Nasal cavity respiratory epithelium epithelial cell of viscerocranial mucosa (primary cell): ENCODE measurements around the gene USP17L22. TPM values are rescaled to one million over a fixed set of nuclear protein-coding genes. Genes with fewer than 3 reads are reported as not detected.

Experiments used
- total RNA-seq: library from RNA; depleted of rRNA; stranded (reverse); fragments of >200 nt; gene quantifications from 2 replicates; pipeline ENCODE4 v1.2.3, GENCODE V29; 2014

The USP17L22 gene
- total RNA-seq = not detected in 2 replicates

GRCh38 chr4:9267319-9267718 is at the start of gene USP17L22:
Gene USP17L22 (plus strand): TSS chr4:9267619. CDS start chr4:9267619, 0 bp downstream.

DNA sequence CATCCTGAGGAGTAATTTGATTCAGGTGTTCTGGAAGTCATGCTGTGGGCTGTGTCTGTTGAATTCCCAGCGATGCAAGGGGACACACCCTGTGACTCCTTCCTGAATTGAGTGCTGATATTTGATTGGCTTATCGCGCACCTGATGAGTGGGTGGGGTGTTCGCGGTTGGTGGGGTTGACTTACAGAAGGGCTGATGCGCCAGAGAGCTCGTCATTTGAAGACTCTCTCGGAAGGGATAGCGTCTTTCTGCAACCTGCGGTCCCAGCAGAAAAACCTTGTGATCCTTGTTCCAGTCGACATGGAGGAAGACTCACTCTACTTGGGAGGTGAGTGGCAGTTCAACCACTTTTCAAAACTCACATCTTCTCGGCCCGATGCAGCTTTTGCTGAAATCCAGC is 47.6 kb upstream of the USP17L22 start, which contains the start of gene USP17L12:
Gene USP17L12 (plus strand): TSS at position 301 of the 400 bp plus-strand sequence. CDS start 0 bp downstream, at position 301.

GRCh38 chr4:9224596-9224995 is 42.8 kb upstream of the USP17L22 start, which contains the start of gene USP17L13:
Gene USP17L13 (plus strand): TSS chr4:9224896. CDS start chr4:9224896, 0 bp downstream.

DNA sequence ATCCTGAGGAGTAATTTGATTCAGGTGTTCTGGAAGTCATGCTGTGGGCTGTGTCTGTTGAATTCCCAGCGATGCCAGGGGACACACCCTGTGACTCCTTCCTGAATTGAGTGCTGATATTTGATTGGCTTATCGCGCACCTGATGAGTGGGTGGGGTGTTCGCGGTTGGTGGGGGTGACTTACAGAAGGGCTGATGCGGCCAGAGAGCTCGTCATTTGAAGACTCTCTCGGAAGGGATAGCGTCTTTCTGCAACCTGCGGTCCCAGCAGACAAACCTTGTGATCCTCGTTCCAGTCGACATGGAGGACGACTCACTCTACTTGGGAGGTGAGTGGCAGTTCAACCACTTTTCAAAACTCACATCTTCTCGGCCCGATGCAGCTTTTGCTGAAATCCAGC is 33.3 kb upstream of the USP17L22 start, which contains the start of gene USP17L15:
Gene USP17L15 (plus strand): TSS at position 301 of the 400 bp plus-strand sequence. CDS start 0 bp downstream, at position 301.

DNA sequence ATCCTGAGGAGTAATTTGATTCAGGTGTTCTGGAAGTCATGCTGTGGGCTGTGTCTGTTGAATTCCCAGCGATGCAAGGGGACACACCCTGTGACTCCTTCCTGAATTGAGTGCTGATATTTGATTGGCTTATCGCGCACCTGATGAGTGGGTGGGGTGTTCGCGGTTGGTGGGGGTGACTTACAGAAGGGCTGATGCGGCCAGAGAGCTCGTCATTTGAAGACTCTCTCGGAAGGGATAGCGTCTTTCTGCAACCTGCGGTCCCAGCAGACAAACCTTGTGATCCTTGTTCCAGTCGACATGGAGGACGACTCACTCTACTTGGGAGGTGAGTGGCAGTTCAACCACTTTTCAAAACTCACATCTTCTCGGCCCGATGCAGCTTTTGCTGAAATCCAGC is 23.8 kb upstream of the USP17L22 start, which contains the start of gene USP17L17:
Gene USP17L17 (plus strand): TSS at position 301 of the 400 bp plus-strand sequence. CDS start 0 bp downstream, at position 301.

DNA sequence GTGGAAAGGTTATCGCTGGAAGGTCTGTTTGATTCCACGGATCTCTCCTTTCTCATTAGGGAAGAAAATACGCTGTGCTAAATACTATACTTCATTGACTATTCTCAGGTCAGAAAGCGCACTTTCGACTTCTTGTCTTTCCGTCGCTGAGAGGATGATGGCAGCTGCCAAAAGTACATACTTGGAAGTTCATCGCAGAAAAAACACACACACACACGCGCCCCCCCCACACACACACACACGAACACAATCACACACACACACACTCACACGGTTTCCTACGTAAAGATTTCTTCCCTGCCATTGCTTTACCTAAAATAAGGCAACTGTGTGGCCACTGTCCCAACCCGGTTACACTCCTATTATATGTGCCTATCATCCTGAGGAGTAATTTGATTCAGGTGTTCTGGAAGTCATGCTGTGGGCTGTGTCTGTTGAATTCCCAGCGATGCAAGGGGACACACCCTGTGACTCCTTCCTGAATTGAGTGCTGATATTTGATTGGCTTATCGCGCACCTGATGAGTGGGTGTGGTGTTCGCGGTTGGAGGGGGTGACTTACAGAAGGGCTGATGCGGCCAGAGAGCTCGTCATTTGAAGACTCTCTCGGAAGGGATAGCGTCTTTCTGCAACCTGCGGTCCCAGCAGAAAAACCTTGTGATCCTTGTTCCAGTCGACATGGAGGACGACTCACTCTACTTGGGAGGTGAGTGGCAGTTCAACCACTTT is 19.3 kb upstream of the USP17L22 start, which contains the start of gene USP17L18:
Gene USP17L18 (plus strand): TSS at position 678 of the 728 bp plus-strand sequence. CDS start 0 bp downstream, at position 678.

DNA sequence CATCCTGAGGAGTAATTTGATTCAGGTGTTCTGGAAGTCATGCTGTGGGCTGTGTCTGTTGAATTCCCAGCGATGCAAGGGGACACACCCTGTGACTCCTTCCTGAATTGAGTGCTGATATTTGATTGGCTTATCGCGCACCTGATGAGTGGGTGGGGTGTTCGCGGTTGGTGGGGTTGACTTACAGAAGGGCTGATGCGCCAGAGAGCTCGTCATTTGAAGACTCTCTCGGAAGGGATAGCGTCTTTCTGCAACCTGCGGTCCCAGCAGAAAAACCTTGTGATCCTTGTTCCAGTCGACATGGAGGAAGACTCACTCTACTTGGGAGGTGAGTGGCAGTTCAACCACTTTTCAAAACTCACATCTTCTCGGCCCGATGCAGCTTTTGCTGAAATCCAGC is 14.3 kb upstream of the USP17L22 start, which contains the start of gene USP17L19:
Gene USP17L19 (plus strand): TSS at position 301 of the 400 bp plus-strand sequence. CDS start 0 bp downstream, at position 301.

DNA sequence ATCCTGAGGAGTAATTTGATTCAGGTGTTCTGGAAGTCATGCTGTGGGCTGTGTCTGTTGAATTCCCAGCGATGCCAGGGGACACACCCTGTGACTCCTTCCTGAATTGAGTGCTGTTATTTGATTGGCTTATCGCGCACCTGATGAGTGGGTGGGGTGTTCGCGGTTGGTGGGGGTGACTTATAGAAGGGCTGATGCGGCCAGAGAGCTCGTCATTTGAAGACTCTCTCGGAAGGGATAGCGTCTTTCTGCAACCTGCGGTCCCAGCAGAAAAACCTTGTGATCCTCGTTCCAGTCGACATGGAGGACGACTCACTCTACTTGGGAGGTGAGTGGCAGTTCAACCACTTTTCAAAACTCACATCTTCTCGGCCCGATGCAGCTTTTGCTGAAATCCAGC is 9.6 kb upstream of the USP17L22 start, which contains the start of gene USP17L20:
Gene USP17L20 (plus strand): TSS at position 301 of the 400 bp plus-strand sequence. CDS start 0 bp downstream, at position 301.

GRCh38 chr4:9262572-9262971 is 4.8 kb upstream of the USP17L22 start, which contains the start of gene USP17L21:
Gene USP17L21 (plus strand): TSS chr4:9262872. CDS start chr4:9262872, 0 bp downstream.

Other genes with a start within 250 kb of the USP17L22 start
- not detected in 2 replicates for gene FAM90A26, start 97.2 kb upstream of the USP17L22 start, total RNA-seq
- not detected in 2 replicates for gene USP17L10, start 57.0 kb upstream of the USP17L22 start, total RNA-seq
- not detected in 2 replicates for gene USP17L11, start 52.2 kb upstream of the USP17L22 start, total RNA-seq
- not detected in 2 replicates for gene USP17L12, start 47.5 kb upstream of the USP17L22 start, total RNA-seq
- not detected in 2 replicates for gene USP17L13, start 42.7 kb upstream of the USP17L22 start, total RNA-seq
- gene USP17L15, start 33.2 kb upstream of the USP17L22 start, total RNA-seq = not detected in 2 replicates
- not detected in 2 replicates for gene USP17L17, start 23.7 kb upstream of the USP17L22 start, total RNA-seq
- not detected in 2 replicates for gene USP17L18, start 19.0 kb upstream of the USP17L22 start, total RNA-seq
- not detected in 2 replicates for gene USP17L19, start 14.2 kb upstream of the USP17L22 start, total RNA-seq
- gene USP17L20, start 9.5 kb upstream of the USP17L22 start, total RNA-seq = not detected in 2 replicates
- gene USP17L21, start 4.7 kb upstream of the USP17L22 start, total RNA-seq = not detected in 2 replicates
- gene USP17L24, start 57.5 kb downstream of the USP17L22 start, total RNA-seq = not detected in 2 replicates
- not detected in 2 replicates for gene USP17L25, start 62.3 kb downstream of the USP17L22 start, total RNA-seq
- not detected in 2 replicates for gene USP17L26, start 67.0 kb downstream of the USP17L22 start, total RNA-seq
- gene USP17L5, start 71.8 kb downstream of the USP17L22 start, total RNA-seq = not detected in 2 replicates
- gene USP17L27, start 76.5 kb downstream of the USP17L22 start, total RNA-seq = not detected in 2 replicates
- gene USP17L28, start 81.3 kb downstream of the USP17L22 start, total RNA-seq = not detected in 2 replicates
- gene USP17L29, start 86.0 kb downstream of the USP17L22 start, total RNA-seq = not detected in 2 replicates
- gene USP17L30, start 95.5 kb downstream of the USP17L22 start, total RNA-seq = not detected in 2 replicates
- not detected in 2 replicates for gene DEFB131A, start 176.8 kb downstream of the USP17L22 start, total RNA-seq